GM18868 (cell line): ENCODE data around the gene DEFB124.
"Not testable (repeated sequence)": the region's sequence is repeated elsewhere in the genome, so short reads cannot be mapped to it uniquely, and the experiment has no call there.

Source experiments
- ATAC-seq: cut with Tn5 transposase; IDR thresholded peaks from one replicate; pipeline ENCODE4 v1.9.1; 2021; ENCODE audit warnings: mild to moderate bottlenecking, moderate library complexity; ENCODE audit not compliant: unreplicated experiment

The DEFB124 gene

GRCh38 chr20:31474758-31475427, at the start of gene DEFB124, which contains the start of gene REM1:
TSS of gene DEFB124 (minus strand) at chr20:31475127. CDS start at chr20:31473013, 2,114 bp downstream.
TSS of gene REM1 (plus strand) at chr20:31475288. CDS start at chr20:31476446, 1,158 bp downstream.
- ATAC-seq, result no peak

GRCh38 chr20:31523361-31524283, 48.7 kb upstream of the DEFB124 start:
- no peak for ATAC-seq

GRCh38 chr20:31522731-31523130, 47.8 kb upstream of the DEFB124 start:
- ATAC-seq, result no peak

- ATAC-seq, result not testable (repeated sequence)
Measured at GRCh38 chr20:31521267-31521666, 46.3 kb upstream of the DEFB124 start.

- no peak for ATAC-seq
Measured at GRCh38 chr20:31517373-31517772, 42.4 kb upstream of the DEFB124 start.

- ATAC-seq, result no peak
Measured at GRCh38 chr20:31516651-31517050, 41.7 kb upstream of the DEFB124 start.

- no peak for ATAC-seq
Measured at GRCh38 chr20:31516166-31516565, 41.2 kb upstream of the DEFB124 start.

- ATAC-seq, result no peak
Measured at GRCh38 chr20:31515775-31516107, 40.8 kb upstream of the DEFB124 start.

GRCh38 chr20:31515072-31515774, 40.3 kb upstream of the DEFB124 start:
- no peak for ATAC-seq

- peak; percentile 93 for ATAC-seq
Measured at GRCh38 chr20:31514154-31515071, 39.5 kb upstream of the DEFB124 start, which contains the start of gene HM13. TSS of gene HM13 (plus strand) at chr20:31514442. CDS start at chr20:31514552, 110 bp downstream.

GRCh38 chr20:31508517-31509244, 33.8 kb upstream of the DEFB124 start:
- ATAC-seq, result no peak

GRCh38 chr20:31505903-31506302, 31.0 kb upstream of the DEFB124 start:
- no peak for ATAC-seq

GRCh38 chr20:31502884-31503673, 28.2 kb upstream of the DEFB124 start:
- peak; percentile 98 for ATAC-seq

GRCh38 chr20:31500527-31500926, 25.6 kb upstream of the DEFB124 start:
- no peak for ATAC-seq

GRCh38 chr20:31497838-31498540, 23.1 kb upstream of the DEFB124 start:
- no peak for ATAC-seq

GRCh38 chr20:31496761-31497295, 21.9 kb upstream of the DEFB124 start:
- no peak for ATAC-seq

GRCh38 chr20:31494131-31494530, 19.2 kb upstream of the DEFB124 start:
- no peak for ATAC-seq

- no peak for ATAC-seq
Measured at GRCh38 chr20:31490752-31491151, 15.8 kb upstream of the DEFB124 start.
